ENCODE results near the gene NCAPD3. TPM values are rescaled to one million over a fixed set of nuclear protein-coding genes. Genes with fewer than 3 reads are reported as not detected.

Gene NCAPD3
- total and polyA plus RNA-seq, 9 of the 15 experiments (the other 6 are each of a cell fraction or from before 2014, with no cell fraction given) = 23.6 to 80.6 (median 58.6) TPM

- TF ChIP-seq HDGF (IDR thresholded peaks at IDR 0.05) = no peak
Observed at GRCh38 chr11:134267966-134268365, 44.2 kb upstream of the NCAPD3 start (continued).

GRCh38 chr11:134267461-134267860, 43.7 kb upstream of the NCAPD3 start:
- no peak overlapping the region for H2AFZ ChIP-seq (ENCODE audit: low read depth, low read length)
- H3K27me3 ChIP-seq (ENCODE audit: control insufficient read depth in 2 of 2, insufficient read depth in 2 of 2, low read length in 2 of 2) = peaks cover 10 to 30% of the 10 kb centered on the region in 2 experiments; a peak in 4 of 5 replicates
- in situ Hi-C loops (cut with MboI) (no loop called here), intact Hi-C loops (cut with micrococcal nuclease) (no loop called here)
- no peaks in the 10 kb centered on the region for H3K9me1 ChIP-seq (ENCODE audit: control insufficient read depth, insufficient read depth, low read length)
- H3K36me3 ChIP-seq (ENCODE audit: control insufficient read depth, insufficient read depth, low read length) = peaks cover 12% of the 10 kb centered on the region; the same call in 1 of the 3 replicates
- H3K4me2 ChIP-seq (ENCODE audit: insufficient read depth, low read length) = no peak overlapping the region
- no peak overlapping the region for H3K27ac ChIP-seq (ENCODE audit: extremely low read depth, low read depth, low read length)
- H3K4me1 ChIP-seq (replicated peaks in 1 of 2; ENCODE audit: control insufficient read depth in 2 of 2, insufficient read depth in 2 of 2, low read length in 2 of 2) = peaks cover 0 to 3% of the 10 kb centered on the region in 2 experiments; a peak in 2 of 5 replicates
- ChIA-PET CTCF (ENCODE audit: low intra/inter-chr PET ratio) (no interaction called here), POLR2A (interaction anchor here (1.0 kb wide), 1 partner anchor 16 kb away, joined by 5 read pairs; no protein-coding TSS in a partner anchor)
- WGBS (ENCODE audit: insufficient coverage, low coverage, missing lambda C conversion rate) = 44% methylated on average over 5 of the region's 5 CpGs
- TF ChIP-seq PTTG1 (tag; IDR thresholded peaks at IDR 0.05; ENCODE audit: low read depth) = no peak
- TF ChIP-seq E2F6 (IDR thresholded peaks at IDR 0.05; ENCODE audit: borderline replicate concordance in 1 of 2, extremely low read depth in 1 of 2, insufficient read depth in 1 of 2, insufficient read length in 1 of 2, low read depth in 1 of 2, low read length in 1 of 2, poor library complexity in 1 of 2, severe bottlenecking in 1 of 2) = peak in 1 of 2 experiments; percentile 62
- ATAC-seq = no peak
- no peak for DNase-seq (ENCODE audit: extremely low read depth in 1 of 4, low spot score in 3 of 4)
- no peak overlapping the region for H3K4me3 ChIP-seq
- no peak overlapping the region for H3K9ac ChIP-seq (ENCODE audit: insufficient read depth in 1 of 2, low read depth in 2 of 2, low read length in 2 of 2)
- no peaks in the 10 kb centered on the region for H4K20me1 ChIP-seq (replicated peaks; ENCODE audit: control insufficient read depth, insufficient read depth, low read length)
- FAIRE-seq = no peak
- BruUV-seq (replicated peaks) = no TSS peak
- no peaks in the 10 kb centered on the region for H3K79me2 ChIP-seq (ENCODE audit: control insufficient read depth, insufficient read depth, low read length)
- no peaks in the 10 kb centered on the region for H3K9me3 ChIP-seq (replicated peaks; ENCODE audit: control insufficient read depth, insufficient read depth, low read depth, low read length)
